ENCODE measurements around the gene CAPN1. TPM values are rescaled to one million over a fixed set of nuclear protein-coding genes. Genes with fewer than 3 reads are reported as not detected.

Gene CAPN1
- 288 and 314 TPM in 2 replicates for total RNA-seq (2022)
- percentile 87 among the genes with signal in this experiment for Bru-seq, nascent RNA
- BruChase-seq, experiment 1, labeled RNA remaining after a 6-hour chase: percentile 92 among the genes with signal in this experiment
- percentile 91 among the genes with signal in this experiment for BruChase-seq, experiment 2, labeled RNA remaining after a 2-hour chase
- long read RNA-seq, partial matches to known transcripts: 87 of 286 reads
- long read RNA-seq, other reads (novel, unspliced or antisense): 199 of 286 reads

DNA sequence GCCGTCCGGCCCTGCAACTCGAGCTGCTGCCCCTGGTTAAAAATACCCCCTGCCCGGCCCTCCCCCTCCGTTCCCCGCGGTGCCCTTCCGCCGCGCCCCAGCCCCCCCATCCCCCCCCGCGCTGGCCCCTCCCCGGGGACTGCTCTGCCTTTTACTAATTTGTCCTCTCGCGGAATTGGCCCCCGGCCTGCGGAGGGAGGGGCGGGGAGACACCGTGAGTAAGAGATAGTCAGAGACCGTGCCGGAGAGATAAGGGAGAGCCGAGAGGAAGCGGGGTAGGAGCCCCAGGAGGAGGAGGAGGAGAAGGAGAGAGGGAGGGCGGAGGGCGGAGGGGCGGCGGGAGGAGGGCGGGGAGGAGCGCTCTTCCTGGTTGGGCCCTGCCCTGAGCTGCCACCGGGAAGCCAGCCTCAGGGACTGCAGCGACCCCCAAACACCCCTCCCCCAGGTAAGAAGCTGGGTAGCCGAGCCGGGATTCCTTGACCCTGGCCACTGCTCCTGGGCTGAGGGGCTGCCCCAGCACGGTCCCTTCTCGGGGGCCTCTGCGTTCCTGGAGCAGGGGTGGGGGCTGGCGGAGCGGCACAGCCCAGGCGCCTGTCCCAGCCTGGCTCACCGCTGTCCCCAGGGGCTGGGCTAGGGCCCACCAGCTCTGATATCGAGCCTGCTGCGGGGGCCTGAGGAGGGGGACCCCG is at the start of gene CAPN1:
Gene CAPN1, plus strand, starts transcription at position 360 of the 689 bp plus-strand sequence. CDS start 774 bp downstream, outside the sequence.
- CTCF ChIA-PET: interaction anchor here (0.7 to 3.6 kb wide), 8 partner anchors 11 to 133 kb away, joined by 3 to 27 read pairs (median 7); partner anchors contain the start of genes CDC42EP2, FAU, MRPL49 and SPDYC
- TF ChIP-seq, protein P1, sequence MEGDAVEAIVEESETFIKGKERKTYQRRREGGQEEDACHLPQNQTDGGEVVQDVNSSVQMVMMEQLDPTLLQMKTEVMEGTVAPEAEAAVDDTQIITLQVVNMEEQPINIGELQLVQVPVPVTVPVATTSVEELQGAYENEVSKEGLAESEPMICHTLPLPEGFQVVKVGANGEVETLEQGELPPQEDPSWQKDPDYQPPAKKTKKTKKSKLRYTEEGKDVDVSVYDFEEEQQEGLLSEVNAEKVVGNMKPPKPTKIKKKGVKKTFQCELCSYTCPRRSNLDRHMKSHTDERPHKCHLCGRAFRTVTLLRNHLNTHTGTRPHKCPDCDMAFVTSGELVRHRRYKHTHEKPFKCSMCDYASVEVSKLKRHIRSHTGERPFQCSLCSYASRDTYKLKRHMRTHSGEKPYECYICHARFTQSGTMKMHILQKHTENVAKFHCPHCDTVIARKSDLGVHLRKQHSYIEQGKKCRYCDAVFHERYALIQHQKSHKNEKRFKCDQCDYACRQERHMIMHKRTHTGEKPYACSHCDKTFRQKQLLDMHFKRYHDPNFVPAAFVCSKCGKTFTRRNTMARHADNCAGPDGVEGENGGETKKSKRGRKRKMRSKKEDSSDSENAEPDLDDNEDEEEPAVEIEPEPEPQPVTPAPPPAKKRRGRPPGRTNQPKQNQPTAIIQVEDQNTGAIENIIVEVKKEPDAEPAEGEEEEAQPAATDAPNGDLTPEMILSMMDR (IDR thresholded peaks at IDR 0.05; ENCODE audit: unreplicated experiment): no peak
- Mint-ChIP-seq H3K4me3 (ENCODE audit: low read depth, unreplicated experiment) (peak within 1 kb of the TSS; percentile 89), H3K36me3 (ENCODE audit: insufficient read depth, unreplicated experiment) (peaks cover 56% of the 10 kb centered on the region), H3K9me3 (ENCODE audit: low read depth, unreplicated experiment) (no peaks in the 10 kb centered on the region), H3K27me3 (ENCODE audit: unreplicated experiment) (no peaks in the 10 kb centered on the region), H3K4me1 (ENCODE audit: low read depth, unreplicated experiment) (peaks cover 19% of the 10 kb centered on the region), H3K27ac (ENCODE audit: unreplicated experiment) (peak within 1 kb of the TSS; percentile 52)
- DNase-seq: peak; percentile 91
- intact Hi-C loops (cut with micrococcal nuclease; ENCODE audit: unreplicated experiment): loop anchor here (2.0 to 5.0 kb wide), 3 partner anchors 31 to 69 kb away; partner anchors contain the start of gene TM7SF2
- no TSS peak for BruUV-seq (replicated peaks)

DNA sequence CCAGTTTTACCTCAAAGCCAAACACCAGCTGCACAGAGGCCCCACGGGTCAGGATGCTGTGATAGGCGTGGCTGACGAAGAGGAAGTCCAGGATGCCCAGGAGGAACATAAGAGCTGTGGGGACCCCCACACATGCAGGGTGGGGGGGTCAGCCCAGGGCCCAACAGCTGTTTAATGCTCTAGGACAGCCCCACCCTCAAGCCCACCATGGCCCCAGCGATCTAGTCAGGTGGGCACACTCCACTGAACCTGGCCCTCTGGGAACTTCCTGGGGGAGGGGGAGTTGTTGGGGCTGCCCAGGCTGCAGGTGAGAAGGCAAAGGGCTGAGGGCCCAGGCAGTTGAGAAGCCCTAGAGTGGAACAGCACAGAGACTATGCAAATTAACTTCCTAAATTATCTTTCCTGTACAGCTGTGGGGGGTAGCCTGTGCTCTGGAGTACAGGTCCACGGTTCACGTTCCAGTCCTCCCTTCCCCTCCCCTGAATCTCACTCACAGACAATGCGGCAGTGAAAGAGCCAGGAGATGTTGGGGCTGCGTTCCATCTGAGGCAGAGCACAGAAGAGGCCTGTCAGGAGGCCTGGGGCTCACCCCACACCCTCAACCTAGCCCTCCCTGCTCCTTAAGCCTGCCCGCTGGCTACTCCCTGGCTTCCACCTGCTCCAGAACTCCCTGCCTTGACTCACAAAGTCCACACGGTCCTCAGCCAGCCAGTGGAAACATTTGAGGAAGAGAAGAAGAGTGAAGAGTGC is 49.3 kb upstream of the CAPN1 start:
- H3K36me3 Mint-ChIP-seq (ENCODE audit: insufficient read depth, unreplicated experiment): peaks cover 80% of the 10 kb centered on the region
- no peaks in the 10 kb centered on the region for H3K9me3 Mint-ChIP-seq (ENCODE audit: low read depth, unreplicated experiment)
- no peak for DNase-seq
- TF ChIP-seq, protein P1 (IDR thresholded peaks at IDR 0.05; ENCODE audit: unreplicated experiment): no peak
- no TSS peak for BruUV-seq (replicated peaks)
- H3K4me1 Mint-ChIP-seq (ENCODE audit: low read depth, unreplicated experiment): peaks cover 28% of the 10 kb centered on the region
- H3K4me3 Mint-ChIP-seq (ENCODE audit: low read depth, unreplicated experiment): peak overlapping the region; percentile 99
- no peak overlapping the region for H3K27ac Mint-ChIP-seq (ENCODE audit: unreplicated experiment)
- intact Hi-C loops (cut with micrococcal nuclease; ENCODE audit: unreplicated experiment): no loop called here
- CTCF ChIA-PET: interaction anchor here (3.4 kb wide), 1 partner anchor 49 kb away, joined by 27 read pairs; the partner anchor contains the start of gene CAPN1
- no peaks in the 10 kb centered on the region for H3K27me3 Mint-ChIP-seq (ENCODE audit: unreplicated experiment)

- TF ChIP-seq, protein P1 (IDR thresholded peaks at IDR 0.05; ENCODE audit: unreplicated experiment): no peak
- H3K9me3 Mint-ChIP-seq (ENCODE audit: low read depth, unreplicated experiment): no peaks in the 10 kb centered on the region
- H3K27me3 Mint-ChIP-seq (ENCODE audit: unreplicated experiment): no peaks in the 10 kb centered on the region
- peak overlapping the region; percentile 100 for H3K27ac Mint-ChIP-seq (ENCODE audit: unreplicated experiment)
- H3K4me3 Mint-ChIP-seq (ENCODE audit: low read depth, unreplicated experiment): peak overlapping the region; percentile 99
- H3K4me1 Mint-ChIP-seq (ENCODE audit: low read depth, unreplicated experiment): peaks cover 28% of the 10 kb centered on the region
- no TSS peak for BruUV-seq (replicated peaks)
- intact Hi-C loops (cut with micrococcal nuclease; ENCODE audit: unreplicated experiment): no loop called here
- CTCF ChIA-PET: interaction anchor here (3.4 kb wide), 1 partner anchor 49 kb away, joined by 27 read pairs; the partner anchor contains the start of gene CAPN1
- H3K36me3 Mint-ChIP-seq (ENCODE audit: insufficient read depth, unreplicated experiment): peaks cover 73% of the 10 kb centered on the region
- peak; percentile 85 for DNase-seq
Measured at GRCh38 chr11:65132988-65133700, 48.6 kb upstream of the CAPN1 start.
